GM12865 (cell line): ENCODE results near the gene DPP10.

ENCODE experiments used
- DNase-seq: peaks from one replicate; pipeline ENCODE4 v3.0.0; 2010; ENCODE audit warnings: low read depth
- H3K4me3 ChIP-seq: 2 replicates; pipeline ENCODE4 v1.5.1; 2011; ENCODE audit warnings: mild to moderate bottlenecking, low read depth, low read length, control low read depth
- CTCF ChIP-seq: IDR thresholded peaks from 2 replicates; pipeline ENCODE4 v1.5.1; 2011; ENCODE audit warnings: low read length, control low read depth, low read depth, inconsistent platforms; ENCODE audit not compliant: insufficient read depth; ENCODE audit errors: missing control alignments

Gene DPP10

GRCh38 chr2:115297056-115297455, 854.6 kb downstream of the DPP10 start:
- H3K4me3 ChIP-seq: no peak overlapping the region
- DNase-seq: no peak
- TF ChIP-seq CTCF: no peak

- H3K4me3 ChIP-seq: no peak overlapping the region
- TF ChIP-seq CTCF: no peak
- DNase-seq: no peak
Observed at GRCh38 chr2:115299199-115299598, 856.8 kb downstream of the DPP10 start.

- TF ChIP-seq CTCF: no peak
- DNase-seq: no peak
- no peak overlapping the region for H3K4me3 ChIP-seq
Observed at GRCh38 chr2:115305712-115306111, 863.3 kb downstream of the DPP10 start.

GRCh38 chr2:115314119-115314518, 871.7 kb downstream of the DPP10 start:
- no peak for DNase-seq
- no peak overlapping the region for H3K4me3 ChIP-seq
- no peak for TF ChIP-seq CTCF

GRCh38 chr2:115327061-115327460, 884.6 kb downstream of the DPP10 start:
- H3K4me3 ChIP-seq: no peak overlapping the region
- DNase-seq: no peak
- TF ChIP-seq CTCF: no peak

GRCh38 chr2:115359550-115359949, 917.1 kb downstream of the DPP10 start:
- no peak overlapping the region for H3K4me3 ChIP-seq
- DNase-seq: no peak
- no peak for TF ChIP-seq CTCF

GRCh38 chr2:115364093-115364492, 921.7 kb downstream of the DPP10 start:
- no peak for TF ChIP-seq CTCF
- DNase-seq: no peak
- H3K4me3 ChIP-seq: no peak overlapping the region
